Tibial nerve (tissue), 4 donors: Measurements from ENCODE around the gene DUOX2. TPM values are rescaled to one million over a fixed set of nuclear protein-coding genes. Genes with fewer than 3 reads are reported as not detected.

Source experiments
- DNase-seq, 2 donors: peaks; one replicate each; pipeline ENCODE4 v3.0.0-alpha.2; 2019; ENCODE audit warnings: low spot score in 2 of 2
- H3K27ac ChIP-seq, 4 donors: fragments of 200-600 bp; sonication (generic) in 3 of 4; one replicate each; pipeline ENCODE4 v1.5.1; 2017 to 2019; ENCODE audit warnings: mild to moderate bottlenecking in 1 of 4
- H3K27me3 ChIP-seq, 2 donors: fragments of 200-600 bp; sonication (generic) in 1 of 2; one replicate each; pipeline versions ENCODE4 v1.5.1 to v1.6.0; 2017 to 2019
- H3K36me3 ChIP-seq, 3 donors: fragments of 200-600 bp; sonication (generic); one replicate each; pipeline ENCODE4 v1.5.1; 2018 to 2019
- H3K4me1 ChIP-seq, 4 donors: fragments of 200-600 bp; sonication (generic) in 3 of 4; one replicate each; pipeline ENCODE4 v1.5.1; 2017 to 2019
- H3K4me3 ChIP-seq, 4 donors: fragments of 200-600 bp; sonication (generic) in 3 of 4; one replicate each; pipeline ENCODE4 v1.5.1; 2017 to 2019; ENCODE audit warnings: mild to moderate bottlenecking in 1 of 4, moderate library complexity in 1 of 4
- H3K9me3 ChIP-seq, 4 donors: fragments of 200-600 bp; sonication (generic) in 3 of 4; one replicate each; pipeline ENCODE4 v1.5.1; 2017 to 2019
- EP300 ChIP-seq, 2 donors: sonication (generic); formaldehyde crosslinking; IDR thresholded peaks; one replicate each; pipeline ENCODE4 v1.6.1; 2017; ENCODE audit warnings: antibody characterized with exemption in 2 of 2, mild to moderate bottlenecking in 1 of 2
- POLR2A ChIP-seq, 2 donors: fragments of 450-650 bp; IDR thresholded peaks; one replicate each; pipeline ENCODE4 v1.6.1; 2017; ENCODE audit warnings: antibody characterized with exemption in 2 of 2, mild to moderate bottlenecking in 2 of 2, moderate library complexity in 2 of 2
- WGBS, 2 donors: methylation state at CpG; one replicate each; pipeline ENCODE4 v1.1.5; 2018; 5-methylcytosine and 5-hydroxymethylcytosine counted together
- total RNA-seq, 4 donors: library from RNA; depleted of rRNA; stranded (reverse); fragments of >200 nt; gene quantifications; one replicate each; pipeline ENCODE4 v1.1.0, GENCODE V29; 2016
- TF ChIP-seq, protein P1 (sequence below), 5 experiments: fragments of 200-600 bp in 3 of 5; fragments of 450-650 bp in 2 of 5; sonication (generic) in 3 of 5; IDR thresholded peaks; one replicate each; pipeline ENCODE4 v1.5.1; 2016 to 2019; ENCODE audit warnings: antibody characterized with exemption in 5 of 5, mild to moderate bottlenecking in 3 of 5, moderate library complexity in 2 of 5

Gene DUOX2
- total RNA-seq, 4 donors from 2014 or later, result 0.22 to 1.9 (median 0.84) TPM

DNA sequence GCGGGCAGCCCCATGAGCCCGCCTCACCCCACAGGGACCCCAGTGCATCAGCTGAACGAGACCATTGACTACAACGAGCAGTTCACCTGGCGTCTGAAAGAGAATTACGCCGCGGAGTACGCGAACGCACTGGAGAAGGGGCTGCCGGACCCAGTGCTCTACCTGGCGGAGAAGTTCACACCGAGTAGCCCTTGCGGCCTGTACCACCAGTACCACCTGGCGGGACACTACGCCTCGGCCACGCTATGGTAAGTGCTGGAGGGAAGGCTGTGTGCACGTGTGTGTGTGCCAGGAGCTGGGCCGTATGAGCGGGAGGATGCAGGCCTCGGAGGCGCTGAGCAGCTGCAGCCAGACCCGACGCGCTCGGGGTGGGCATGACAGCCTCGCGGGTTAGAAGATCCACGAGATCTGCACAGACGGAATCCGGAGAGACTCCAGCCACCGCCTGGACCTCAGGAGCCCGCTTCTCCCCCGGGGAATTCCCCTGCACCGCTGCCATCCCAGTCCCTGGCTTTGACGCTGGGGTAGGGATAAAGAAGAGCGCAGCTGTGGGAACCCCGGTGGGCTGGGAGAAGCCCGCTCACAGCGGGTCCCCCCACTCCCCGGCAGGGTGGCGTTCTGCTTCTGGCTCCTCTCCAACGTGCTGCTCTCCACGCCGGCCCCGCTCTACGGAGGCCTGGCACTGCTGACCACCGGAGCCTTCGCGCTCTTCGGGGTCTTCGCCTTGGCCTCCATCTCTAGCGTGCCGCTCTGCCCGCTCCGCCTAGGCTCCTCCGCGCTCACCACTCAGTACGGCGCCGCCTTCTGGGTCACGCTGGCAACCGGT lies 2.7 kb upstream of the DUOX2 start:
- Histone ChIP-seq H3K27ac (no peak overlapping the region), H3K9me3 (no peaks in the 10 kb centered on the region), H3K36me3 (no peaks in the 10 kb centered on the region), H3K4me3 (peak overlapping the region in 2 of 4 donors; percentile 9 to 23), H3K4me1 (peaks cover 0 to 53% (median 29%) of the 10 kb centered on the region in 4 donors), H3K27me3 (peaks cover 8 to 93% of the 10 kb centered on the region in 2 donors)
- DNase-seq, result no peak
- 2 to 7% methylated on average over 26 to 52 of the region's 65 CpGs for WGBS, 2 donors
- TF ChIP-seq, protein P1, sequence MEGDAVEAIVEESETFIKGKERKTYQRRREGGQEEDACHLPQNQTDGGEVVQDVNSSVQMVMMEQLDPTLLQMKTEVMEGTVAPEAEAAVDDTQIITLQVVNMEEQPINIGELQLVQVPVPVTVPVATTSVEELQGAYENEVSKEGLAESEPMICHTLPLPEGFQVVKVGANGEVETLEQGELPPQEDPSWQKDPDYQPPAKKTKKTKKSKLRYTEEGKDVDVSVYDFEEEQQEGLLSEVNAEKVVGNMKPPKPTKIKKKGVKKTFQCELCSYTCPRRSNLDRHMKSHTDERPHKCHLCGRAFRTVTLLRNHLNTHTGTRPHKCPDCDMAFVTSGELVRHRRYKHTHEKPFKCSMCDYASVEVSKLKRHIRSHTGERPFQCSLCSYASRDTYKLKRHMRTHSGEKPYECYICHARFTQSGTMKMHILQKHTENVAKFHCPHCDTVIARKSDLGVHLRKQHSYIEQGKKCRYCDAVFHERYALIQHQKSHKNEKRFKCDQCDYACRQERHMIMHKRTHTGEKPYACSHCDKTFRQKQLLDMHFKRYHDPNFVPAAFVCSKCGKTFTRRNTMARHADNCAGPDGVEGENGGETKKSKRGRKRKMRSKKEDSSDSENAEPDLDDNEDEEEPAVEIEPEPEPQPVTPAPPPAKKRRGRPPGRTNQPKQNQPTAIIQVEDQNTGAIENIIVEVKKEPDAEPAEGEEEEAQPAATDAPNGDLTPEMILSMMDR (IDR thresholded peaks at IDR 0.05), result no peak
- TF ChIP-seq POLR2A (IDR thresholded peaks at IDR 0.05) (no peak), EP300 (IDR thresholded peaks at IDR 0.05) (no peak)

GRCh38 chr15:45116006-45116481 lies 2.1 kb upstream of the DUOX2 start:
- no peak overlapping the region for H3K27ac ChIP-seq
- H3K4me3 ChIP-seq, result no peak overlapping the region
- TF ChIP-seq POLR2A (IDR thresholded peaks at IDR 0.05) (no peak), EP300 (IDR thresholded peaks at IDR 0.05) (no peak)
- TF ChIP-seq, protein P1 (IDR thresholded peaks at IDR 0.05), result no peak
- H3K36me3 ChIP-seq, result no peaks in the 10 kb centered on the region
- H3K4me1 ChIP-seq, result peaks cover 0 to 57% (median 29%) of the 10 kb centered on the region in 4 donors
- WGBS, 2 donors, result 15 to 20% methylated on average over 19 of the region's 19 CpGs
- H3K9me3 ChIP-seq, result no peaks in the 10 kb centered on the region
- H3K27me3 ChIP-seq, result peaks cover 8 to 93% of the 10 kb centered on the region in 2 donors
- no peak for DNase-seq

- TF ChIP-seq EP300 (IDR thresholded peaks at IDR 0.05) (no peak), POLR2A (IDR thresholded peaks at IDR 0.05) (no peak)
- TF ChIP-seq, protein P1 (IDR thresholded peaks at IDR 0.05), result no peak
- no peak overlapping the region for H3K4me3 ChIP-seq
- peaks cover 0 to 57% (median 29%) of the 10 kb centered on the region in 4 donors for H3K4me1 ChIP-seq
- no peak for DNase-seq
- H3K9me3 ChIP-seq, result no peaks in the 10 kb centered on the region
- H3K36me3 ChIP-seq, result no peaks in the 10 kb centered on the region
- H3K27ac ChIP-seq, result no peak overlapping the region
- peaks cover 8 to 88% of the 10 kb centered on the region in 2 donors for H3K27me3 ChIP-seq
- 42 to 55% methylated on average over 7 of the region's 7 CpGs for WGBS, 2 donors
Measured at GRCh38 chr15:45115312-45115820, 1.4 kb upstream of the DUOX2 start.

DNA sequence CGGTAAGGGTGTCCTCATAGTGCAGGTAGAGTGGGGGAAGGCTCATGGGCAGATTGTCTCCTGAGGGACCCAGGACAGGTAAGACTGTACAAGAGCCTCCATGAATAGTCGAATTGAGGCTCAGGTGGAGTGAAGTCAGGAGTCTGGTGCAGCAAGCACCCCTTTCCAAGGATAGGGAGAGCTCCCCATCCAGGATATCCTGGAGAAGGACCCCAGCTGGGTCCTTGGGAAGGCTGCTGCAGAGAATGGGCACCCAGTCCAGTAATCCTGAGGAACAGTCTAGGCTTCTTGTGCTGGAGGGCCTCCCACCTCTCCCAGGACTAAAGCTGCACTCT lies 746 bp upstream of the DUOX2 start:
- Histone ChIP-seq H3K36me3 (no peaks in the 10 kb centered on the region), H3K9me3 (no peaks in the 10 kb centered on the region), H3K4me3 (no peak overlapping the region), H3K27me3 (peaks cover 8 to 88% of the 10 kb centered on the region in 2 donors), H3K27ac (no peak overlapping the region), H3K4me1 (peaks cover 0 to 57% (median 29%) of the 10 kb centered on the region in 4 donors)
- no peak for TF ChIP-seq EP300 (IDR thresholded peaks at IDR 0.05)
- TF ChIP-seq, protein P1 (IDR thresholded peaks at IDR 0.05), result no peak
- TF ChIP-seq POLR2A (IDR thresholded peaks at IDR 0.05), result no peak
- 6 to 8% methylated on average over 2 of the region's 2 CpGs for WGBS, 2 donors
- DNase-seq, result no peak

GRCh38 chr15:45113380-45113990 lies 487 bp downstream of the DUOX2 start:
- H3K27ac ChIP-seq, result no peak overlapping the region
- peak overlapping the region in 1 of 4 donors; percentile 8 for H3K4me3 ChIP-seq
- H3K4me1 ChIP-seq, result peaks cover 0 to 57% (median 29%) of the 10 kb centered on the region in 4 donors
- 7 to 11% methylated on average over 9 to 14 of the region's 14 CpGs for WGBS, 2 donors
- no peaks in the 10 kb centered on the region for H3K9me3 ChIP-seq
- TF ChIP-seq POLR2A (IDR thresholded peaks at IDR 0.05) (no peak), EP300 (IDR thresholded peaks at IDR 0.05) (no peak)
- TF ChIP-seq, protein P1 (IDR thresholded peaks at IDR 0.05), result no peak
- H3K27me3 ChIP-seq, result peaks cover 8 to 89% of the 10 kb centered on the region in 2 donors
- no peaks in the 10 kb centered on the region for H3K36me3 ChIP-seq
- DNase-seq, result no peak
